Fibroblast of lung (primary cell): ENCODE results near the gene GATA3. TPM values are rescaled to one million over a fixed set of nuclear protein-coding genes. Genes with fewer than 3 reads are reported as not detected.

Experiments used
- DNase-seq, 2 donors: peaks; one replicate each; pipeline versions ENCODE4 v3.0.0 to v3.0.0-alpha.2; 2010; ENCODE audit warnings: low read depth in 2 of 2
- H2AFZ ChIP-seq: 2 replicates; pipeline ENCODE4 v1.5.1; 2012; ENCODE audit warnings: low read length, control low read depth, inconsistent platforms
- H3K27ac ChIP-seq: 2 replicates; pipeline ENCODE4 v1.5.1; 2011; ENCODE audit warnings: low read length, control low read depth; ENCODE audit not compliant: insufficient read depth
- H3K27me3 ChIP-seq: 2 replicates; pipeline ENCODE4 v1.5.1; 2011; ENCODE audit warnings: mild to moderate bottlenecking, low read length; ENCODE audit not compliant: control insufficient read depth, insufficient read depth
- H3K36me3 ChIP-seq: 2 replicates; pipeline ENCODE4 v1.5.1; 2011; ENCODE audit warnings: low read length; ENCODE audit not compliant: control insufficient read depth, insufficient read depth
- H3K4me1 ChIP-seq: 2 replicates; pipeline ENCODE4 v1.5.1; 2011; ENCODE audit warnings: low read length; ENCODE audit not compliant: control insufficient read depth, insufficient read depth; ENCODE audit errors: extremely low read depth
- H3K4me2 ChIP-seq: 2 replicates; pipeline ENCODE4 v1.5.1; 2011; ENCODE audit warnings: low read length, control low read depth; ENCODE audit not compliant: insufficient read depth; ENCODE audit errors: extremely low read depth
- H3K4me3 ChIP-seq, 4 experiments: fragments of 200-600 bp in 1 of 4; sonication (generic) in 1 of 4; replicated peaks in 1 of 4; 2 replicates each; pipeline ENCODE4 v1.5.1; 2011 to 2016; ENCODE audit warnings: low read length in 4 of 4, low read depth in 3 of 4, mild to moderate bottlenecking in 3 of 4, control low read depth in 2 of 4, inconsistent platforms in 1 of 4, mixed read lengths in 1 of 4; ENCODE audit not compliant: insufficient read depth in 1 of 4; ENCODE audit errors: control extremely low read depth in 1 of 4
- H3K79me2 ChIP-seq: 2 replicates; pipeline ENCODE4 v1.5.1; 2012; ENCODE audit warnings: mild to moderate bottlenecking, low read length, inconsistent platforms; ENCODE audit not compliant: control insufficient read depth, insufficient read depth
- H3K9ac ChIP-seq: 2 replicates; pipeline ENCODE4 v1.5.1; 2011; ENCODE audit warnings: mild to moderate bottlenecking, low read length, control low read depth; ENCODE audit not compliant: insufficient read depth
- H3K9me3 ChIP-seq: 2 replicates; pipeline ENCODE4 v1.5.1; 2012; ENCODE audit warnings: low read depth, low read length; ENCODE audit not compliant: control insufficient read depth, insufficient read depth
- H4K20me1 ChIP-seq: 2 replicates; pipeline ENCODE4 v1.5.1; 2011; ENCODE audit warnings: low read length; ENCODE audit not compliant: control insufficient read depth, insufficient read depth; ENCODE audit errors: extremely low read depth
- EZH2 ChIP-seq: IDR thresholded peaks from 2 replicates; pipeline ENCODE4 v1.5.1; 2012; ENCODE audit warnings: low read length, control low read depth, mild to moderate bottlenecking; ENCODE audit errors: missing control alignments
- polyA plus RNA-seq, 2 donors: library from polyadenylated mRNA; depleted of rRNA in 1 of 2; stranded (reverse) in 1 of 2; unstranded in 1 of 2; fragments of >200 nt; gene quantifications; 2 replicates each; pipeline ENCODE4 v1.2.1, GENCODE V29; 2011 to 2012; ENCODE audit warnings: missing spikeins in 1 of 2
- total RNA-seq: library from RNA; depleted of rRNA; stranded (reverse); fragments of >200 nt; gene quantifications from 2 replicates; pipeline ENCODE4 v1.2.1, GENCODE V29; 2014
- TF ChIP-seq, protein P1 (sequence below), 2 donors: IDR thresholded peaks in 1 of 2; conservative IDR thresholded peaks in 1 of 2; 1 replicate in 1 of 2; 2 replicates in 1 of 2; pipeline ENCODE4 v1.5.1; 2011 to 2012; ENCODE audit warnings: low read length in 2 of 2, control low read depth in 1 of 2, inconsistent platforms in 1 of 2, low read depth in 1 of 2, mild to moderate bottlenecking in 1 of 2

Gene GATA3
- total and polyA plus RNA-seq, 2 donors (not counting 1 experiment from before 2014, with no cell fraction given), result not detected

DNA sequence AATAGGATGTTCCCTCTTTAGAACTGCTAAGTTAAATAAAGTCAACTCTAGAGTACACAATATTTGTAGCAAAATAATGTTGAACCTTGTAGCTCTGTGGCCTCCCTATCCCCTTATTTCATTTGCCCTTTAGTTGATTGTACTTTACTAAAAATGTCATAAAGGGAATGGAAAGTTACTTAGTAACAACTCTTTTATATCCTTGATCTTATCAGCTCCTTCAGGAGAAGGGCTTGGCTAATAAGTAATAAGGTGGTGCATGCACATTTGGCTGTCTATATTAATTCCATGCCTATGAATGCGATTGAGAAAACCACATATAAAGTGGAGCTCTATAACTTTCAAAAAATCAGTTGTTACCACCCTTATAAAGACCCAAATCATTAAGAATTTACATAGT lies 41.5 kb upstream of the GATA3 start:
- Histone ChIP-seq H3K27me3 (no peaks in the 10 kb centered on the region), H3K9me3 (no peaks in the 10 kb centered on the region), H3K9ac (no peak overlapping the region), H3K4me3 (no peak overlapping the region), H2AFZ (no peak overlapping the region), H3K27ac (no peak overlapping the region), H3K79me2 (no peaks in the 10 kb centered on the region), H4K20me1 (no peaks in the 10 kb centered on the region), H3K36me3 (no peaks in the 10 kb centered on the region), H3K4me2 (no peak overlapping the region), H3K4me1 (no peaks in the 10 kb centered on the region)
- TF ChIP-seq, protein P1, sequence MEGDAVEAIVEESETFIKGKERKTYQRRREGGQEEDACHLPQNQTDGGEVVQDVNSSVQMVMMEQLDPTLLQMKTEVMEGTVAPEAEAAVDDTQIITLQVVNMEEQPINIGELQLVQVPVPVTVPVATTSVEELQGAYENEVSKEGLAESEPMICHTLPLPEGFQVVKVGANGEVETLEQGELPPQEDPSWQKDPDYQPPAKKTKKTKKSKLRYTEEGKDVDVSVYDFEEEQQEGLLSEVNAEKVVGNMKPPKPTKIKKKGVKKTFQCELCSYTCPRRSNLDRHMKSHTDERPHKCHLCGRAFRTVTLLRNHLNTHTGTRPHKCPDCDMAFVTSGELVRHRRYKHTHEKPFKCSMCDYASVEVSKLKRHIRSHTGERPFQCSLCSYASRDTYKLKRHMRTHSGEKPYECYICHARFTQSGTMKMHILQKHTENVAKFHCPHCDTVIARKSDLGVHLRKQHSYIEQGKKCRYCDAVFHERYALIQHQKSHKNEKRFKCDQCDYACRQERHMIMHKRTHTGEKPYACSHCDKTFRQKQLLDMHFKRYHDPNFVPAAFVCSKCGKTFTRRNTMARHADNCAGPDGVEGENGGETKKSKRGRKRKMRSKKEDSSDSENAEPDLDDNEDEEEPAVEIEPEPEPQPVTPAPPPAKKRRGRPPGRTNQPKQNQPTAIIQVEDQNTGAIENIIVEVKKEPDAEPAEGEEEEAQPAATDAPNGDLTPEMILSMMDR (conservative IDR thresholded peaks at IDR 0.05 in 1 of 2, IDR thresholded peaks at IDR 0.05 in 1 of 2; ENCODE audit: low read depth in 1 of 2, low read length in 2 of 2), result no peak
- TF ChIP-seq EZH2, result no peak
- no peak for DNase-seq

DNA sequence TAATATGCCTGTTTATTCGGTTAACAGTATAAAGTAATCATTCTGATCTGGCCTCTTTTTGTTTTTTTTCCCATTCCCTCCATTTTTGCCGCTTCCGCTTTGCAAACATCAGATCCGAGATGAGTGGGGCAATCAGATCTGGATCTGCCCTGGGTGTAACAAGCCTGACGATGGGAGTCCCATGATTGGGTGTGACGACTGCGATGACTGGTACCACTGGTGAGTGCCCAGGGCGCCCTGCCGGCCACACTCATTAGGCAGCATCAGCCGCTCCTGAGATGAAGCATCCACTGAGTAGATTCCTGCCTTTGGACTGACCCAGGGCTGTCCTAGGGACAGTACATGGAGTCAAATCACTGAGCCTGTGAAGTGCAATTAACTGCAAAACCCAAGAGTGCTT lies 40.9 kb upstream of the GATA3 start:
- Histone ChIP-seq H3K4me3 (no peak overlapping the region), H3K27me3 (no peaks in the 10 kb centered on the region), H3K4me1 (no peaks in the 10 kb centered on the region), H3K9ac (no peak overlapping the region), H3K36me3 (no peaks in the 10 kb centered on the region), H3K4me2 (no peak overlapping the region), H3K27ac (no peak overlapping the region), H2AFZ (no peak overlapping the region), H3K79me2 (no peaks in the 10 kb centered on the region), H4K20me1 (no peaks in the 10 kb centered on the region), H3K9me3 (no peaks in the 10 kb centered on the region)
- DNase-seq, result no peak
- TF ChIP-seq, protein P1 (conservative IDR thresholded peaks at IDR 0.05 in 1 of 2, IDR thresholded peaks at IDR 0.05 in 1 of 2; ENCODE audit: low read depth in 1 of 2, low read length in 2 of 2), result no peak
- no peak for TF ChIP-seq EZH2

DNA sequence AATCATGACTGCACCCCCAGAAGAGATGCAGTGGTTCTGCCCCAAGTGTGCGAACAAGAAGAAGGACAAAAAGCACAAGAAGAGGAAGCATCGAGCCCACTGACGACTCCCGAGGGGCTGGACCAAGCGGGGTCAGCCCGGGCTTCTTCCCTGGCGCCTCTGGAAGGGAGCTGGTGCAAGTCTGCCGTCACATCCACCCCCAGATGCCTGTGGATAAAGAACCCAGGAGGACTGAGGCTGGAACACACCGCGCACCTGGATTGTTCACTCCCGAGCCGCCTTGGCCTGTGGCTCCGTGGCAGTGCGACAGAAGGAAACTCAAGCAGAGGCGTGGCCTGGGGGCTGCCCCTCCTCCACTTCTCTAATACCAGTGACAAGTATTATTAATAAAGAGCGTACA lies 39.8 kb upstream of the GATA3 start:
- no peak for DNase-seq
- Histone ChIP-seq H3K4me3 (no peak overlapping the region), H3K4me1 (no peaks in the 10 kb centered on the region), H3K27me3 (no peaks in the 10 kb centered on the region), H4K20me1 (no peaks in the 10 kb centered on the region), H2AFZ (no peak overlapping the region), H3K9ac (no peak overlapping the region), H3K4me2 (no peak overlapping the region), H3K9me3 (no peaks in the 10 kb centered on the region), H3K36me3 (no peaks in the 10 kb centered on the region), H3K27ac (no peak overlapping the region), H3K79me2 (no peaks in the 10 kb centered on the region)
- no peak for TF ChIP-seq EZH2
- TF ChIP-seq, protein P1 (conservative IDR thresholded peaks at IDR 0.05 in 1 of 2, IDR thresholded peaks at IDR 0.05 in 1 of 2; ENCODE audit: low read depth in 1 of 2, low read length in 2 of 2), result no peak
